OCI-LY7 (cell line): ENCODE results near the gene PAN3.

Experiments used
- EZH2phosphoT487 ChIP-seq: fragments of 200-600 bp; sonication (generic); IDR thresholded peaks from 2 replicates; pipeline ENCODE4 v1.6.1; 2018; ENCODE audit warnings: low read depth, borderline replicate concordance, mild to moderate bottlenecking, mixed run types, antibody characterized with exemption, low read length, moderate library complexity, mixed read lengths
- TF ChIP-seq, protein P1 (sequence below): fragments of 200-600 bp; sonication (generic); conservative IDR thresholded peaks from 2 replicates; pipeline ENCODE4 v1.5.1; 2014; ENCODE audit warnings: mild to moderate bottlenecking, antibody characterized with exemption, low read length, moderate library complexity, mixed read lengths

DNA sequence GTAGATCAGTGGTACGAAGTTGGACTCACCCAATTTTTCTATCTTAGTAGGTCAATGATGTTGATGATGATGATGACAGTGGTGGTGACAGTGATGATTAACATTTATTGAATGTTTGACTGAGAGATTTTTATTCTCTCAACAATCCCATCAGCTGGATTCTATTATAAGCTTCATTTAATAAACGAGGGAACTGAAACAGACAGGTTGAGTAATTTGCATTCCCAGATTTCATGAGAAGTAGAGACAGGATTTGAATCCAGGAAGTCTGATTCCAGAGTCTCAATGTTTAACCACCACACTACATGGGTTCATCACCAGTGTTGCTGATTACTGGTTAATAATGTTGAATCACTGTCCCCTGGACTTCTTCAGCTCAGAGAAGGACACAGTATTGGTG is 187.7 kb downstream of the PAN3 start:
- TF ChIP-seq, protein P1, sequence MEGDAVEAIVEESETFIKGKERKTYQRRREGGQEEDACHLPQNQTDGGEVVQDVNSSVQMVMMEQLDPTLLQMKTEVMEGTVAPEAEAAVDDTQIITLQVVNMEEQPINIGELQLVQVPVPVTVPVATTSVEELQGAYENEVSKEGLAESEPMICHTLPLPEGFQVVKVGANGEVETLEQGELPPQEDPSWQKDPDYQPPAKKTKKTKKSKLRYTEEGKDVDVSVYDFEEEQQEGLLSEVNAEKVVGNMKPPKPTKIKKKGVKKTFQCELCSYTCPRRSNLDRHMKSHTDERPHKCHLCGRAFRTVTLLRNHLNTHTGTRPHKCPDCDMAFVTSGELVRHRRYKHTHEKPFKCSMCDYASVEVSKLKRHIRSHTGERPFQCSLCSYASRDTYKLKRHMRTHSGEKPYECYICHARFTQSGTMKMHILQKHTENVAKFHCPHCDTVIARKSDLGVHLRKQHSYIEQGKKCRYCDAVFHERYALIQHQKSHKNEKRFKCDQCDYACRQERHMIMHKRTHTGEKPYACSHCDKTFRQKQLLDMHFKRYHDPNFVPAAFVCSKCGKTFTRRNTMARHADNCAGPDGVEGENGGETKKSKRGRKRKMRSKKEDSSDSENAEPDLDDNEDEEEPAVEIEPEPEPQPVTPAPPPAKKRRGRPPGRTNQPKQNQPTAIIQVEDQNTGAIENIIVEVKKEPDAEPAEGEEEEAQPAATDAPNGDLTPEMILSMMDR, result no peak
- TF ChIP-seq EZH2phosphoT487, result no peak
